HepG2 (cell line): Measurements from ENCODE around the gene TMEM232. TPM values are rescaled to one million over a fixed set of nuclear protein-coding genes. Genes with fewer than 3 reads are reported as not detected.

Experiments
- ATAC-seq: fragments of 200-7000 bp; cut with Tn5 transposase; 3 replicates; pipeline ENCODE4 v1.9.1; 2020; ENCODE audit warnings: mild to moderate bottlenecking, moderate library complexity
- BruUV-seq: library from RNA; stranded (reverse); fragments of 400-500 nt; replicated peaks from 2 replicates; lab custom pipeline; 2021; lab: Mats Ljungman, UMichigan
- CTCF ChIA-PET: fragments of 300-600 bp; formaldehyde crosslinking; extraction: SDS; loops from one replicate; lab custom pipeline; 2021; ENCODE audit warnings: low total read pairs, inconsistent platforms, low intra/inter-chr PET ratio; lab: Yijun Ruan, JAX
- POLR2A ChIA-PET: fragments of 350-600 bp; sonication (Branson Sonifier 250); formaldehyde crosslinking; loops from one replicate; lab custom pipeline; 2020; ENCODE audit warnings: antibody characterized with exemption, inconsistent platforms; lab: Yijun Ruan, JAX
- DNase-seq: peaks from one replicate; pipeline ENCODE4 v3.0.0-alpha.2; 2015; ENCODE audit warnings: low spot score
- FAIRE-seq: peaks from 3 replicates; lab custom pipeline; 2011; peaks lifted over from hg19 to GRCh38; lab: Jason Lieb, UNC
- H2AFZ ChIP-seq: one replicate; pipeline ENCODE4 v1.6.1; 2011; ENCODE audit warnings: low read length, inconsistent platforms
- H3K27ac ChIP-seq: fragments of 300-600 bp; 3 replicates; pipeline ENCODE4 v1.8.0; 2011; ENCODE audit warnings: mixed run types, mild to moderate bottlenecking, mixed read lengths, low read length, inconsistent platforms; ENCODE audit not compliant: insufficient read depth; ENCODE audit errors: extremely low read length
- H3K27me3 ChIP-seq, 2 experiments: fragments of 200-600 bp in 1 of 2; 2 replicates in 1 of 2; 3 replicates in 1 of 2; pipeline versions ENCODE4 v1.6.0 to v1.8.0; 2011; ENCODE audit warnings: low read length in 2 of 2, mild to moderate bottlenecking in 2 of 2, moderate library complexity in 2 of 2, inconsistent platforms in 1 of 2; ENCODE audit not compliant: insufficient read depth in 2 of 2, control insufficient read depth in 1 of 2
- H3K36me3 ChIP-seq, 2 experiments: fragments of 200-600 bp in 1 of 2; replicated peaks in 1 of 2; 2 replicates in 1 of 2; 3 replicates in 1 of 2; pipeline versions ENCODE4 v1.5.1 to v1.8.0; 2011; ENCODE audit warnings: low read length in 2 of 2, inconsistent platforms in 1 of 2; ENCODE audit not compliant: insufficient read depth in 2 of 2, control insufficient read depth in 1 of 2
- H3K4me1 ChIP-seq: 2 replicates; pipeline ENCODE4 v1.5.1; 2012; ENCODE audit warnings: low read length, inconsistent platforms; ENCODE audit not compliant: insufficient read depth
- H3K4me2 ChIP-seq: 2 replicates; pipeline ENCODE4 v1.6.0; 2011; ENCODE audit warnings: low read depth, low read length, inconsistent platforms
- H3K4me3 ChIP-seq, 3 experiments: fragments of 200-600 bp in 1 of 3; sonication (generic), shearing (Covaris generic) in 1 of 3; replicated peaks in 1 of 3; 2 replicates each; pipeline ENCODE4 v1.5.1; 2011 to 2016; ENCODE audit warnings: low read length in 3 of 3, inconsistent platforms in 2 of 3, low read depth in 2 of 3, mild to moderate bottlenecking in 2 of 3, control low read depth in 1 of 3, mixed read lengths in 1 of 3; ENCODE audit not compliant: insufficient read depth in 1 of 3
- H3K79me2 ChIP-seq: one replicate; pipeline ENCODE4 v1.6.1; 2011; ENCODE audit warnings: low read length, inconsistent platforms; ENCODE audit not compliant: insufficient read depth
- H3K9ac ChIP-seq: 2 replicates; pipeline ENCODE4 v1.6.0; 2011; ENCODE audit warnings: mild to moderate bottlenecking, low read depth, low read length, inconsistent platforms; ENCODE audit not compliant: insufficient read depth
- H3K9me3 ChIP-seq: 2 replicates; pipeline ENCODE4 v1.5.1; 2012; ENCODE audit warnings: mild to moderate bottlenecking, low read length
- H4K20me1 ChIP-seq: 2 replicates; pipeline ENCODE4 v1.6.0; 2011; ENCODE audit warnings: inconsistent platforms, mild to moderate bottlenecking, low read length, moderate library complexity; ENCODE audit not compliant: insufficient read depth
- MEIS2 ChIP-seq: sonication (generic); formaldehyde crosslinking; IDR thresholded peaks from 2 replicates; pipeline ENCODE4 v1.9.0; 2021; ENCODE audit warnings: mild to moderate bottlenecking, missing genetic modification reagents
- NFIC ChIP-seq: IDR thresholded peaks from 2 replicates; pipeline ENCODE4 v1.6.1; 2012; ENCODE audit warnings: mild to moderate bottlenecking, low read length, inconsistent platforms
- POLR2AphosphoS5 ChIP-seq: IDR thresholded peaks from 2 replicates; pipeline ENCODE4 v1.6.1; 2012; ENCODE audit warnings: low read depth, low read length
- ZNF225 ChIP-seq: sonication (generic); formaldehyde crosslinking; IDR thresholded peaks from 2 replicates; pipeline ENCODE4 v1.4.0; 2020; ENCODE audit warnings: mild to moderate bottlenecking, missing genetic modification reagents
- ZNF792 ChIP-seq: IDR thresholded peaks from 2 replicates; pipeline ENCODE4 v1.6.1; 2016
- WGBS: methylation state at CpG from one replicate; pipeline ENCODE4 v1.1.6; 2017; ENCODE audit warnings: low lambda C conversion rate; 5-methylcytosine and 5-hydroxymethylcytosine counted together
- in situ Hi-C: cut with HindIII; loops from 2 replicates; pipeline ENCODE4 v1.10.0; 2017; ENCODE audit warnings: low pct_unique_long_range_greater_than_20kb; ENCODE audit not compliant: extremely low pct_ligation_motif_present
- intact Hi-C: fragments of 100-400 bp; cut with micrococcal nuclease; formaldehyde crosslinking; loops from one replicate; pipeline ENCODE4 v1.10.0; 2022; ENCODE audit not compliant: unreplicated experiment
- polyA plus RNA-seq, 8 experiments: library from polyadenylated mRNA; depleted of rRNA in 3 of 8; stranded (reverse) in 7 of 8; unstranded in 1 of 8; fragments of >200 nt; fragmentation: Illumina TruSeq in 4 of 8; extraction: Trizol in 4 of 8; gene quantifications; 2 replicates each; pipeline versions ENCODE4 v1.2.1 to v1.2.3, GENCODE V29; 2011 to 2016; ENCODE audit warnings: low read depth in 4 of 8, missing spikeins in 1 of 8, mixed read lengths in 1 of 8; ENCODE audit not compliant: insufficient read depth in 1 of 8
- total RNA-seq, 5 experiments: library from RNA; depleted of rRNA; stranded (reverse); fragments of >200 nt; fragmentation: Illumina TruSeq; extraction: Trizol; gene quantifications; 2 replicates each; pipeline ENCODE4 v1.2.3, GENCODE V29; 2016; ENCODE audit warnings: low read depth in 1 of 5
- TF ChIP-seq, protein P1 (sequence below): sonication (generic); formaldehyde crosslinking; IDR thresholded peaks from 2 replicates; pipeline ENCODE4 v1.5.0; 2020; ENCODE audit warnings: mild to moderate bottlenecking, missing genetic modification reagents, moderate library complexity

The TMEM232 gene
- total and polyA plus RNA-seq, 2 of the 13 experiments (the other 11 are each of a cell fraction or from before 2014, with no cell fraction given), result 0.29 to 0.71 TPM

DNA sequence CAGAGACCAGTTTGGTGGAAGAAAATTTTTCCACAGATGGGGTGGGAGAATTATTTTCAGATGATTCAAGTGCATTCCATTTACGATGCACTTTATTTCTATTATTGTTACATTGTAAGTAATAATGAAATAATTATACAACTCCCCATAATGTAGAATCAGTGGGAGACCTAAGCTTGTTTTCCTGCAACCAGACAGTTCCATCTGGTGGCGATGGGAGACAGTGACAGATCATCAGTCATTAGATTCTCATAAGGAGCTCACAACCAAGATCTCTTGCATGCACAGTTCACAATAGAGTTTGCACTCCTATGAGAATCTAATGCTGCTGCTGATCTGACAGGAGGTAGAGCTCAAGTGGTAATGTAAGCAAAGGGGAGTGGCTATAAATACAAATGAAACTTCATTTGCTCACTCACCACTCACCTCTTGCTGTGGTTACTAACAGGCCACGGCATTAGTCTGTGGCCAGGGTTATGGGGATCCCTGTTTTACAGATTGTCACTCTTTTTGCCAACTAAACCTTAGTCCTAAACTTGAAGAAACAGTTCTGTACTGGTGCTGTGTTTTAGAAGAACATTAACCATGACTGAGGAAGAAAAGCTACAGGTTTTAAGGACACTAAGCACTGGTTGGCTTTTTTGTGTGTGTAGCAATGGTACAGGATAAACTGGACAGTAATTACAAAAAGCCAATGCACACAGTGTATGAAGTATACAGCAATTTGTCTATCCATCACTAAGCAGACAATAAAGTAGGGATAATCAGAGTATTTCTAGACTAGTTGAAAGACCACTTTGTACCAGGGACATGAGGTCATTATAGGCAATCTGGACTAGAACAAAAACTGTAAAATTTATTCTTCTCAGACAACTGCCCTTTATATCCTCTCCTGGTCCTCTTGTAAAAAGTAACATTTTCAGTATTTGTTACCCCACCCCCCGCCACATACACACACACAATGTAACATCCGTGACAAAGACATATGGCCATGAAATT lies 9.9 kb downstream of the TMEM232 start:
- H3K9me3 ChIP-seq, result no peaks in the 10 kb centered on the region
- CTCF ChIA-PET, result no interaction called here
- H2AFZ ChIP-seq, result no peak overlapping the region
- FAIRE-seq, result no peak
- in situ Hi-C loops (no loop called here), intact Hi-C loops (no loop called here)
- H3K27ac ChIP-seq, result no peak overlapping the region
- no TSS peak for BruUV-seq
- H3K4me1 ChIP-seq, result no peaks in the 10 kb centered on the region
- TF ChIP-seq MEIS2 (CRISPR knock-in tag) (no peak), ZNF792 (CRISPR knock-in tag) (no peak), ZNF225 (CRISPR knock-in tag) (no peak), NFIC (no peak), POLR2AphosphoS5 (no peak)
- TF ChIP-seq, protein P1, sequence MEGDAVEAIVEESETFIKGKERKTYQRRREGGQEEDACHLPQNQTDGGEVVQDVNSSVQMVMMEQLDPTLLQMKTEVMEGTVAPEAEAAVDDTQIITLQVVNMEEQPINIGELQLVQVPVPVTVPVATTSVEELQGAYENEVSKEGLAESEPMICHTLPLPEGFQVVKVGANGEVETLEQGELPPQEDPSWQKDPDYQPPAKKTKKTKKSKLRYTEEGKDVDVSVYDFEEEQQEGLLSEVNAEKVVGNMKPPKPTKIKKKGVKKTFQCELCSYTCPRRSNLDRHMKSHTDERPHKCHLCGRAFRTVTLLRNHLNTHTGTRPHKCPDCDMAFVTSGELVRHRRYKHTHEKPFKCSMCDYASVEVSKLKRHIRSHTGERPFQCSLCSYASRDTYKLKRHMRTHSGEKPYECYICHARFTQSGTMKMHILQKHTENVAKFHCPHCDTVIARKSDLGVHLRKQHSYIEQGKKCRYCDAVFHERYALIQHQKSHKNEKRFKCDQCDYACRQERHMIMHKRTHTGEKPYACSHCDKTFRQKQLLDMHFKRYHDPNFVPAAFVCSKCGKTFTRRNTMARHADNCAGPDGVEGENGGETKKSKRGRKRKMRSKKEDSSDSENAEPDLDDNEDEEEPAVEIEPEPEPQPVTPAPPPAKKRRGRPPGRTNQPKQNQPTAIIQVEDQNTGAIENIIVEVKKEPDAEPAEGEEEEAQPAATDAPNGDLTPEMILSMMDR, result peak; percentile 33; the same call in 1 of the 2 replicates
- TF ChIP-seq, all 625 proteins: peak for 1
- H3K79me2 ChIP-seq, result no peaks in the 10 kb centered on the region
- no peaks in the 10 kb centered on the region for H4K20me1 ChIP-seq
- no peak for DNase-seq
- ATAC-seq, result no peak
- H3K36me3 ChIP-seq, result no peaks in the 10 kb centered on the region
- H3K9ac ChIP-seq, result no peak overlapping the region
- 5% methylated on average over 5 of the region's 5 CpGs for WGBS
- no peak overlapping the region for H3K4me2 ChIP-seq
- H3K27me3 ChIP-seq, result no peaks in the 10 kb centered on the region; a peak in 1 of 5 replicates
- POLR2A ChIA-PET, result no interaction called here
- H3K4me3 ChIP-seq, result no peak overlapping the region
